HG03575 (cell line): Measurements from ENCODE around the gene BRAT1.

Experiments
- ATAC-seq: cut with Tn5 transposase; IDR thresholded peaks from one replicate; pipeline ENCODE4 v1.9.1; 2021; ENCODE audit not compliant: unreplicated experiment, insufficient number of reproducible peaks, low FRiP score; ENCODE audit errors: extremely low read depth

The BRAT1 gene

DNA sequence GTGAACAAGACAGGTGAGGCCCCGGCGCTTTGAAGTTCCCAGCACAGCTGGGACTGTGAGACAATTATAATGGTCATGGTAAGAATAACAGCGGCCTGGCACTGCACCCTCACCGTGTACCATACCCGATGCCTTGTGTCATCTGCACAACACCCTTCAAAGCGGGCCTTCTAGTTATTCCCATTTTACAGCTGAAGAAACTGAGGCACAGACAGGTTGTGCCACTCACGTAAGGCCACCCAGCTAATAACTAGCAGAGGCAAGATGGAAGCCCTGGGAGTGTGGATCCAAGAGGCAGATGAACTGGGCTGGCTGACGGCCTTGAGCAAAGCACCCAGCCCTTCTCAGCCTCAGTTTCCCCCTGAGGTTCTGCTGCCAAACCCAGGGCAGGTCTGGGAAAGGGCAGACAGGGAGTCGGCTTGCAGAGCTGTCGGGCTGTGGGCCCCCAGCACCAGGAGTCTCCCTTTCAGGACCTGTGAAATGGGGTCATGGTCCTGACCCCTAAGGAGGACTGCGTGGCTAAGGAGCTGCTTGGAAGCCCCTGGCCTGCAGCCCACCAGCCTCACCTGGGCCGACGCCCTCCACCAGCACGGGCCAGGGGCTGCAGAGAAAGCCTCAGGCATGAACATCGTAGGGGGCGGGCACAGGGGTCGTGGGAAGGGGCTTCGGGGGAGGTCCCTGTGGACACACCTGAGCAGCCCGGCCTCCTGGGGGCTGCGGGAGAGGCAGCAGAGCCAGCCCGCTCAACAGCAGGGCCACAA lies 51.0 kb downstream of the BRAT1 start:
- no peak for ATAC-seq

DNA sequence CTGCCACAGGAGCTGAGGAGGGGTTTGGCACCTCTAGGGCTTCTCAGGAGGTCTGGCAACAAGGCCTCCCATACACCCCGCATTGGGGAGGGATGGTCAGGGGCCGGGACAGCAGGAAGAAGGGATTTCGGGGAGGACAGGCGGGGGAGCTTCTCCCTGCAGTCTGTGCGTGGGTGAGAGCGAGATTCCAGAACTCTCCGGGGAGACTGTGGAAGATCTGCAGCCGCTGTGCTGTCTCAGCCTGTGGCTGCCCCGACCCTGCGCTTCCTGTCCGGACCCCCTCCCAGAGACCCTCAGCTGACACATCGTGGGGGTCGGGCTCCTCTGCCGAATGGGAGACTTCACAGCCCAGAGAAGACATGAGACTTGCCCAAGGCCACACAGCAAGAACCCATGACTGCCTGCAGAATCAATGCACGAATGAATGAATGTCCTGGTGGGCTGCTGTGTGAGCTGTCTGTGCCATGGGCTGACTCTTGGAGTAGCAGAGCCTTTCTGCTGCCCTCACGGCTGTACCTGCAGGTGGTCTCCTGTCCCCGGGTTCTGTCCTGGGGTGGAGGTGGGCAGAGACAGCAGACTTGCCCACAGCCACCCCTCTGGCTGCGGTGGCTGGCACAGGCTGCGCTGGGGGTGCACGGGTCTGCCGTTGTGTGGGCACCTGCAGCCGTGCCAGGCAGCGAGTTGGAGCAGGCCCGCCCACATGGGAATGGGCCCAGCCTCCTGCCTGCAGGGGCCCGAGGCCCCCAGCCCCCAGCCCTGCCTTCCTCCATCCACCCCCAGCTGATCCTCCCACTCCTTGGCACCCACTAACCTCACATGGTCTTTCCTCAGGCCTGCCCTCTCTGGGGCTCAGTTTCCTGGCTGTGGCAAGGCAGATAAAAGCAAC lies 52.0 kb downstream of the BRAT1 start:
- no peak for ATAC-seq

DNA sequence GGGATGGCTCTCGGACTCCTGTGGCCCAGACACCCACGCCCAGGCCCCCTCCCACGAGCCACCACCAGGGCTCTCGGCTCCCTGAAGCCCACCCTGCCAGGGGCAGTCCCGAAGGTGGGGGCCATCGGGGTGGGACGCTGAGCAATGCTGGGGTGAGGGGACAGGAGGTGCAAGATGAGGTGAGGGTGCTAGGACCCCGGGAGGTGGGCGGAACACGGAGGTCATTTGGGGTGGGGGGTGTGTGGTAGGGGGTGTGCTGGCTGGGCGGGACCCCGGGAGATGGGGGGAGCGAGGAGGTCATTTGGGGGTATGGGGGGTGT lies 52.7 kb downstream of the BRAT1 start:
- no peak for ATAC-seq

DNA sequence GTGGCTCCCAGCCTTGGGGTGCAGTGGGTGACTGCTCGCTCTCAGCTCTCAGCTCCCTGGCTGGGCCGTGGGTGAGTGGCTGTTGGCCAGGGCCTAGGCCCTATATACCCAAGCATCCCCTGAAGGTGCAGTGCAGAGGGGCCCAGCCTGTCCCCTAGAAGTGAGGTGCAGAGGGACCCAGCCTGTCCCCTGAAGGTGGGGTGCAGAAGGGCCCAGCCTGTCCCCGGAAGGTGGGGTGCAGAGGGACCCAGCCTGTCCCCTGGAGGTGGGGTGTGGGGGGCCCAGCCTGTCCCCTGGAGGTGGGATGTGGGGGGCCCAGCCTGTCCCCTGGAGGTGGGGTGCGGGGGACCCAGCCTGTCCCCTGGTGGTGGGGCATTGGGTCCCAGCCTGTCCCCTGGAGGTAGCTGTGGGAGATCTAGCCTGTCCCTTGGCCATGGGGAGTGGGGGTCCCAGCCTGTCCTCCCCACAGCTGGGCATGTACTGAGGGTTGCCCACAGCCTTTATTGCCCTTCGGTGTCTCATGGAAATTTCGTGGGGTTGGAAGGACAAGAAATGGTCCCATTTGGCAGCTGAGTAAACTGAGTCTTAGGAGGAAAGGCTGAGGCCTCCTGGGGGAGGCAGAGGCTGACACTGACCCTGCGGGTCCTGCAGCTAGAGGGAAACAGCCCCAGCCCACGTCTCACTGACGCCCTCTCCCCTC lies 53.2 kb downstream of the BRAT1 start:
- ATAC-seq = no peak

DNA sequence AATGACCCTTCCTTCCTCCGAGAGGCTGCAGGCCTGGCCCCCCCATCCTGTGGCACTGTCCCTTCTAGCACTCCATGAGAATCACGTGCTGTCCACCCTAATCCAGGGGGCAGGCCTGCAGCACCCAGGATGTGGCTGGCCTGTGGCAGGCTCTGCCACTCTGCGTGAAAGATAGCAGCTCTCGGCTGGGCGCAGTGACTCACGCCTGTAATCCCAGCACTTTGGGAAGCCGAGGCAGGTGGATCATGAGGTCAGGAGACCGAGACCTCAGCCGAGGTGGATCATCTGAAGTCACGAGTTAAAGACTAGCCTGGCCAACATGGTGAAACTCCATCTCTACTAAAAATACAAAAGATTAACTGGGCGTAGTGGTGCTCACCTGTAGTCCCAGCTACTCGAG lies 54.6 kb downstream of the BRAT1 start:
- no peak for ATAC-seq

DNA sequence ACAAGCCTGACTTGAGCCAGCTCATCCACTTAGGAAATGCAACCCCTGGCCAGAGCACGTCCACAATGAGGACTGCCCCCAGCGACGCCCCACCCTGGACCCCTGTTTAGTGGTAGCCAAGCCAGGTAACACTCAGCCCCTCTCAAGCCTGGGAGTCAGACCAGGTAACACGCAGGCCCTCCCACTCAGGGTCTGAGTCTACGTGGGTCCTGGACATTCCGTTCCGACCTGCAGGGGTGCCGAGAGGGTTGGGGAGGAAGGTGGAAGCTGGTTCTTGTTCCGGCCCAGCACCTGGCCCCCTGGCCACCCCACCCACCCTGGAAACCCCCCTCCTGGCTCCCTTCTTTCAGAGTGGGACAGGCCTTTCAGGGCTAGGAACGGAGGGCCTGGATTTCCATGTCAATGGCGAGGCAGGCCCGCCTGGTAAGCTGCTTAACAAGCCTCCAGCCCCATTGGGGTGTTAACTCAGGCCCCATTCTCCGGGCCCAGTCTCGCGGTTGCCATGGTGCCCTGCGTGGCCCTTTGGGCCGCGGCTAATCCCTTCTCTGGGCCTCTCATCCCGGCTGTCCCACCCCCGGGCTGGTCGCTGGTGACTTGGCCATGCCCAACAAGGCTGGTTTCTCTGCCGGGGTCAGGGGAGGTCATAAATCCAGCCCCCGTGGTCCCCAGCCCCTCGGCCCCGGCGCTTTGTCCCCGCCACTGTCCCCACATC lies 55.4 kb downstream of the BRAT1 start:
- no peak for ATAC-seq

DNA sequence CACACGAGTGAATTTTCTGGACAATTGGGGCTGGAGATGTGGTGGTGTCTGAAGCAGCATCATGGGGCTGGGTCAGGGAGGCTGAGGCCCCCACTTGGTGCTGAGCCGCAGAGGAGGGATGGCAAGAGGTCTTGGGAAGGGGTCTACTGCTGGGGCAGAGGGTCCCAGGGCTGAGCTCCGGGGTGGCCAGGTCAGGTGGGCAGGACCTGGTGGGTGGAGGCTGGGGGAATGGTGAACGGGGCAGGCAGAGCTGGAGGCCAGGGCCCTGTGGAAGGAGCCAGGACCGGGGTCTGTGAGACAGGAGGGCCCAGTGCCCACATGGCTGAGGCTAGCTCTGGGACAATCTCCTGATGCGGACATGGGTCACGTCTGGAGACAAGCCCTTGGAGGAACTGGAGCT lies 56.1 kb downstream of the BRAT1 start:
- ATAC-seq = no peak

DNA sequence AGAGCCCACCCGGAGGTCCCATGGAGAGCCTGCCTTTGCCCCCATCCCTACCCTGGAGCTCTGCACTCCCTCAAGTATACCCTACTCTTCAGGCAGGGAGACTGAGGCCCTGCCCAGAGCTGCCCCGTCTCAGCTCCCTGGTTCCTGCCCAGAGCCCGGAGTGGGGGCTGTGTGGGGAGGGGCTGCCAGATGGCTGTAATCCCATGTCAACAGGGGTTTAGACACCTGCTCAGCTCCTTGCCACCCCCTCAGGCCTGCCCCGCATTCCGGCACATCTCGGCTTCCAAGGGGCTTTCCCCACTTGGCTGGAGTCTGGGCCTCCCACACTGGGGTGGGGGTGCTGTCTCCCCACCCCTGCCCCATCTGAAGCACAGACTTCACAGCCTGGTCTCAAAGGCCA lies 56.6 kb downstream of the BRAT1 start:
- ATAC-seq = no peak

DNA sequence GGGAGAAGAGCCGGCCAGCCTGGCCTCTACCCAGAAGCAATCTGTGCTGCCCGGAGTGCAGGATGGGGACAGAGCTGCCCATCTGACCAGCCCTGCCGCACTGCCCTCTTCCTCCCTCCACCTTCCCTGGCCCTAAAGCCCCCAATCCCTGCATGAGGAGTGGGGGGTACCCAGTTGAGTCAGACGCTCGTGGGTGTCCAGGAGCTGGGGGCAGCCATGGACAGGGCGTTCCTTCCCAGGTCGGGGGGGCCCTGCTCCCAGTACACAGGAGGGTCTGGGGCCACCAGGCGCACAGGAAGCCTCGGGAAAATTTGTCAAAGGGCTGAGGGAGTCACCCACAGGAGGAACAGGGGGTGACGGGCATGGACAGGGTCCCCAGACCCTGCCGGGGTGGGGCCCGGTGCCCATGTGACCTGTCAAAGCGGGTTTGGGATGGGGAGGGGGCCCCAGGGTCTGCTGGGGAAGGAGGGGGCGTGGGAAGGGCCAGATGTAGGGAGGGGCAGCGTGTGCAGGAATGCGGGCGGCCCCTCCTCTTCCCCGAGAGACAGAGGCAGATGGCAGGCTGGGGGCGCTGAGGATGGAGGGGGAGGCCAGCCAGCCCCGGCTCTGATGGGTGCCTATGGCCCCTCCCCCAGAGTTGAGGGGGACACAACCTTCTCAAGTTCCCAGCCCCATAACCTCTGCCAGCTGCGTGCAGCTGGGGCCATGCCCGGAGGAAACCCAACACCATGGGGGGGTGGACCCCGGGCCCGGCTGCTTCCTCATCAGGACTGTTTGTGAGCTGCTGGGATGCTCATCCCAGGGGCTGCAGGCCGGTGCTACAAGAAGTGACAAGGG lies 57.6 kb downstream of the BRAT1 start:
- no peak for ATAC-seq

DNA sequence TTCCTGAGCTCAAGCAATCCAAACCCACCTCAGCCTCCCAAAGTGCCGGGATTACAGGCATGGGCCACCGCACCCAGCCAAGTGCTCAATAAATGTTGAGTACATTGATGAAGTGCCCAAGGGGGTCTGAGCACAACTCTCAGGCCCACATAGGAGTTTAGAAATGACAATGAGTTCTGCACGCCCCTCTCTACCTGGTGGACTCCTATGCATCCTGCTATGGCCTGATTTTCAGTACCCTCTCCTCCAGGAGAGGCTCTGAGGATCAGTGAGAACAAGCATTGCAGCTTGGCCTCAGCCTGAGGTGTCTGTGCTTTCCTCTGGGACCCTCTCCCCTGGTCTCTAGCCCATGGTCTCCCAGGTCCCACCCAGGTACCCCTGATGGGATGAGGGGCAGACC lies 58.3 kb downstream of the BRAT1 start:
- no peak for ATAC-seq

DNA sequence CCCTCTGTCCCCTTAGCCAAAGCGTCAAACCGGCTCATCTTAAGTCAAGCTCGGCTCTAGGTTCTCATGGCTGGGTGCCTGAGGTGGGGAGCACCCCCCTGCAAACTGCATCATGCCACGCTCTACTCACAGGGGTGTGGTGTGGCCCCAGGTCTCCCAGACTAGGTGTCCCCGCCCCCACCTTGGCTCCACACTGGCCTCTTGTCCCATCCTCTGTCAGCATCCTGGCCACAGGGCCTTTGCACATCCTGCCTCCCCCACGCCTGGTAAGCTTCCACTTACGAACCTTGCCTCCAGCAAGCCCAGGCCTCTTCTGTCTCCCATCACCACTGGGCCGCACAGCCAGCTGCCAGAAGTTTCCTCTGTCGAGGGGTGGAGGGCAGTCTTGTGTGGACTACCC lies 58.9 kb downstream of the BRAT1 start:
- no peak for ATAC-seq

DNA sequence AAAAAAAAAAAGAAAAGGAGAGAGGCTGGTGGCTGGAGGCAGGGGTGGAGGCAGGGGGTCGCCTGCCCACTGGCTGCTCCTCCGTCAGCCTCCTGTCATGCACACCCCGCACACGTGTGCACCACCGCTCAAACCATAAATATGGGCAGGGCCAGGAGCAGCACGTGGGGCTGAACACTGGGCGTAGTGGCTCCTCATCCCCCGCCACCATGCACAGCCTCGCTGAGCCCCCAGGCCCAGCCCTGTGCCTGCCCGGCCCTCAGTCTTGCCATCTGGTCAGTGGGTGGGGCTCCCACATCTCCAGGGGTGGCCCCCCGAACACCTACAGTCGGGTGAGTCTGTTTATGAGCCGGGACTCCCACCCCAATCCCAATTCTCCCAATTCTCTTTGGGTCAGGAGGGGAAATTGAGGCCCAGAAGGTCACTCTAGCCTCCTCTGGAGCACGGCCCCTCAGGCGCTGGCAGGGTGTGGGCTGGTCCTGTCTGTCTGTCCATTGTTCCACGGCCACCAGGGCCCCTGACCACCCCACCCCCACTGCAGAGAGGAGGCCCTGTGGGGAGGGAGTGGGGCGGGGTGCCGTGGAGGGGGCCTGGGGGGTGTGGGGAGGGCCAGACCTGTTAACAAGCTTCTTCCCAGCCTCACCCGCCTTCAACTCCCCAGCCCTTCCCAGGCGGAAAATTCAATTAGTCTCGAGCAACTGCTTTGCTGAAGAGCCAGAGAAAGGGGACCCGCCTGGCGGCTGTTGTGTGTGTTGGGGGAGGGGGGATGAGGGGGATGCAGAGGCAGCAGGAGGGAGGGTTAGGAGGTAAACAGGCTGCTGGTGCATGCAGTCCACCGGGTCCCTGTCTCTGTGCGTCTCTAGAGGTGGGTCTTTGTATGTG lies 59.7 kb downstream of the BRAT1 start:
- no peak for ATAC-seq

DNA sequence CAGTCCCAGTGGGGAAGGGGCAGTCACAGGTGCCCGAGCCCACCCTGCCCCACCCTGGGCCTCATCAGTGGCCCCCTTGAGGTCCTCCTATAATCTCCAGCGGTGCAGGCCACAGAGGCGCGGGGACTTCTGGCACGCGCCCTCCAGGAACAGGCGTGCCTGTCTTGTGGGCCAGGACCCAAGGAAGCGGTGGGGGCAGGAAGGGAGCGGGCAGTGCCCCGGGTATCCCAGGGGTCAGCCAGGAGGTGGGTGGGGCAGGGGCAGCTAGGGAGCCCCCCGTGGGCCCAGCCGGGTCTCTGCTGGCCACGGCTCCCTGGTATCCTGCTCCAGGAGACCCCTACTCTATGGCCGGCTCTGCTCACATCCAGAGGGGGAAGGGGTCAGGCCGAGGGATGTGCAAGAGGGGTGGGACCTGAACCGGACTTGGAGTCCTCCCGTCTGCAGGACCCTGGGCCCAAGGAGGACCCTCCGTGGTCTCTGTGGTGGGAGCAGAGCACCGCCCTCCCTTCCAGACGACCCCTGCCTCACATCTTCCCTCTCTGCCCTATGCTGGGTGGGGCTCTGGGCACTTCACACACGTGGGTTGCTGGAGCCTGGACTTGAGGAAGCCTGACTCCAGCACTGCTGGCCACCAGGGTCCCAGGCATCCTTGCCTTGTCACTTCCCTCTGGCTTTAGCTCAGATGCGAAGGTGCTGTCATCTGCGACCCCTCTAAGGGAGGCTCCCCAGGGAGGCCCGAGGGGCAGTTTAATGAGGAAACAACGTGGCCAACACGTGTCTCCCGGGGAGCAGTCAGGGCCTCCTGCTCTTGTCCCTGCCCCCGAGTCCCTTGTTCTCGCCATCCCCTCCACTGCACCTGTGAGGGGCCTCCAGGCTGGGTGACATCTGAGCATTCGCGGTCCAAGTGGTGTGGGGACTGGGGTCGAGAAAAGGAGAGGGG lies 60.9 kb downstream of the BRAT1 start:
- no peak for ATAC-seq

DNA sequence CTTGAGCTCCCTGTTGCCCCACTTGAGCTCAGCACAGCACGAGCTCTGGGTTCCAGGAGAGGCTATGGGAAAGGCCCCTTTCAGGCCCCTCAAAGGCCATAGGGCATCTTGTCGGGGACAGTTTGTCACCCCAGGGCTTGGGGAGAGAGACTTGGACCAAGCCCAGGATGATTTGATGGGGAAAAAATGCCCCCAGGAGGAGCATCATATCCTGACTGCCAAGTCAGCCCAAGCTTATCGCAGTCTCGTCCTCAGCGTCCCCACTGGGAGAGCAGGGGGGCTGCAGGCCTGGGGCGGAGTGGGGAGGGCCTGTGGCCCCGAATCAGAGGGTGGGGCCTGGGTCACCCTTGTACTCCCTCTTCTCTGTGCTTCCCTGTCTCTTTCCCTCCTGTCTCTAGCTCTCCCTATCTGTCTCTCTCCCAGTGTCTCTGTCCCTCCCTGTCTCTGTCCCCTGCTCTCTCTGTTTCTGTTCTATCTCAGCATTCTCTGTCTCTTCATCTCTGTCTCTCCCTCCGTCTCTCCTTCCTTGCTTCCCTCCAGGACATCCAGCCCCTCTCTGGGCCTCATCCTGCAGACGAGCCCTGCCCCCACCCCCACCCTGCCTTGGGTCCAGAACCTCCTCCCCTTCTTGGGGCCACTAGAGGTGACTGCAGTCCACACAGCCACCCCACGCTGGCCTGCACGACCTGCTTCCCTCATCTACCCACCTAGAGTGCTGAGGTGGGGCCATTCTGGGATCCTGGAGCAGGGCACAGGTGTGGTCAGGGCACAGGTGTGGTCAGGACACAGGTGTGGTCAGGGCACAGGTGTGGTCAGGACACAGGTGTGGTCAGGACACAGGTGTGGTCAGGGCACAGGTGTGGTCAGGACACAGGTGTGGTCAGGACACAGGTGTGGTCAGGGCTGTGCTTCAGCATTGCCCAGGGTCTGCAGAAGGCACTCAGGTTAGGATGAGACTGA lies 61.8 kb downstream of the BRAT1 start:
- ATAC-seq = no peak

DNA sequence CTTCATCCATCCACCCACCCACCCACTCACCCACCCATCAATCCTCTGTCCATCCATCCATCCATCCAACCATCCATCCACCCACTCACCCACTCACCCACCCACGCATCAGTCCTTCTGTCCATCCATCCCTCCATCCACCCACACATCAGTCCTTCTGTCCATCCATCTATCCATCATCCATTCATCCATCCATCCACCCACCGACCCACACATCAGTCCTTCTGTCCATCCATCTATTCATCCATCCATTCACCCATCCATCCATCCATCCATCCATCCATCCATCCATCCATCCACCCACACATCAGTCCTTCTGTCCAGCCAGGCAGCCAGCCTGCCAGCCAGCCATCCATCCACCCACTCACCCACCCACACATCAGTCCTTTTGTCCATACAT lies 63.3 kb downstream of the BRAT1 start:
- ATAC-seq = no peak
